Measurements from ENCODE around the gene TRAF3IP3. TPM values are rescaled to one million over a fixed set of nuclear protein-coding genes. Genes with fewer than 3 reads are reported as not detected.
A peak's percentile ranks its signal among the peaks of the same experiment; 100 is the strongest.

TRAF3IP3 gene
- total and polyA plus RNA-seq, 2 of the 13 experiments (the other 11 are each of a cell fraction or from before 2014, with no cell fraction given), result not detected

DNA sequence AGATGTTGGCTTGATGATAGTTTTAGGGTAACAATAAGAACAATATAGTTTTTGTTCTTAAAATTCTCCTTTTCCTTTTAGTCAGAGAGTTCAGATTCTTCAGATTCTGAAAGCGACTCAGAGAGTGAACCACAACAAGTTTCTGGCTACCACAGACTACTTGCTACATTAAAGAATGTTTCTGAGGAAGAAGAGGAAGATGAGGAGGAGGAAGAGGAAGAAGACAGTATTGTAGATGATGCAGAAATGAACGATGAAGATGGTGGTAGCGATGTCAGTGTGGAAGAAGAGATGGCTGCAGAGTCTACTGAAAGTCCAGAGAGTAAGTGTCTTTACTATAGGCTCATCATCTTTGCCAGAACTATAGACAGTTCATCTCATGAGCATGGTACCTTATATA, 74.9 kb downstream of the TRAF3IP3 start:
- no peak overlapping the region for H3K27ac ChIP-seq (ENCODE audit: extremely low read length, insufficient read depth, low read length)
- no peaks in the 10 kb centered on the region for H4K20me1 ChIP-seq (ENCODE audit: insufficient read depth, low read length)
- H3K27me3 ChIP-seq (ENCODE audit: control insufficient read depth in 1 of 2, insufficient read depth in 2 of 2, low read length in 2 of 2), result no peaks in the 10 kb centered on the region; a peak in 1 of 5 replicates
- no peak overlapping the region for H2AFZ ChIP-seq (ENCODE audit: low read length)
- no peak overlapping the region for H3K4me3 ChIP-seq (replicated peaks in 1 of 3; ENCODE audit: insufficient read depth in 1 of 3, low read depth in 2 of 3, low read length in 3 of 3)
- CTCF ChIA-PET (ENCODE audit: low intra/inter-chr PET ratio, low total read pairs), result no interaction called here
- TF ChIP-seq TMF1 (CRISPR knock-in tag; IDR thresholded peaks at IDR 0.05; ENCODE audit: low read depth), result no peak
- no peak for TF ChIP-seq ZNF225 (CRISPR knock-in tag; IDR thresholded peaks at IDR 0.05)
- no peak for TF ChIP-seq FOXP1 (IDR thresholded peaks at IDR 0.05)
- no peak for TF ChIP-seq FOXP1 (CRISPR knock-in tag; IDR thresholded peaks at IDR 0.05)
- TF ChIP-seq FOXM1 (CRISPR knock-in tag; IDR thresholded peaks at IDR 0.05), result no peak
- peaks cover 10 to 45% of the 10 kb centered on the region in 2 experiments for H3K36me3 ChIP-seq (replicated peaks in 1 of 2; ENCODE audit: control insufficient read depth in 1 of 2, insufficient read depth in 2 of 2, low read length in 2 of 2)
- no peak overlapping the region for H3K9ac ChIP-seq (ENCODE audit: insufficient read depth, low read depth, low read length)
- intact Hi-C loops (cut with micrococcal nuclease; ENCODE audit: unreplicated experiment), result no loop called here
- no peak for ATAC-seq
- no peak for DNase-seq (ENCODE audit: low spot score)
- H3K4me1 ChIP-seq (ENCODE audit: insufficient read depth, low read length), result peaks cover 30% of the 10 kb centered on the region
- BruUV-seq (replicated peaks), result no TSS peak
- WGBS (ENCODE audit: low lambda C conversion rate), result 97% methylated on average over 3 of the region's 3 CpGs
- POLR2A ChIA-PET, result no interaction called here
- FAIRE-seq, result no peak
- H3K9me3 ChIP-seq (ENCODE audit: low read length), result no peaks in the 10 kb centered on the region
- no peak overlapping the region for H3K4me2 ChIP-seq (ENCODE audit: low read depth, low read length)
- in situ Hi-C loops (cut with HindIII; ENCODE audit: extremely low pct_ligation_motif_present, low pct_unique_long_range_greater_than_20kb), result no loop called here
- H3K79me2 ChIP-seq (ENCODE audit: insufficient read depth, low read length), result peaks cover 6% of the 10 kb centered on the region

DNA sequence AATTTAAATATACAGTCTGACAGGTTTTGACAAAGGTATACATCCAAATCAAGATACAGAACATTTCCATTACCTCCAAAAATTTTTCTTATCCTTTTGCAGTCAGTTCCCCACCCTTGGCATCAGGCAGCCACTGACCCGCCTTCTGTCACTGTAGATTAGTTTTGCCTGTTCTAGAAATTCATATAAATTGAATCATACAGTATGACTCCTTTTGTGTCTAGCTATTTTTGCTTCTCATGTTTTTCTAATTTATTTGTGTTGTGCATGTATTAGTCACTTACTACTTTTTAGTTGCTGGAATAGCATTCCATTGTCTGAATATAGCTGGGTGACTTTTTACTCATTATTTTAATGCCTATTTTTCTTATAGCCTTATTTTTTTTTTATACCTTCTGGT, 75.8 kb downstream of the TRAF3IP3 start:
- Histone ChIP-seq H3K4me1 (ENCODE audit: insufficient read depth, low read length) (peaks cover 21% of the 10 kb centered on the region), H4K20me1 (ENCODE audit: insufficient read depth, low read length) (no peaks in the 10 kb centered on the region), H3K4me2 (ENCODE audit: low read depth, low read length) (no peak overlapping the region), H3K4me3 (replicated peaks in 1 of 3; ENCODE audit: insufficient read depth in 1 of 3, low read depth in 2 of 3, low read length in 3 of 3) (no peak overlapping the region), H3K36me3 (replicated peaks in 1 of 2; ENCODE audit: control insufficient read depth in 1 of 2, insufficient read depth in 2 of 2, low read length in 2 of 2) (peaks cover 15 to 53% of the 10 kb centered on the region in 2 experiments), H3K79me2 (ENCODE audit: insufficient read depth, low read length) (peaks cover 6% of the 10 kb centered on the region), H3K9me3 (ENCODE audit: low read length) (no peaks in the 10 kb centered on the region), H3K9ac (ENCODE audit: insufficient read depth, low read depth, low read length) (no peak overlapping the region), H2AFZ (ENCODE audit: low read length) (no peak overlapping the region), H3K27me3 (ENCODE audit: control insufficient read depth in 1 of 2, insufficient read depth in 2 of 2, low read length in 2 of 2) (no peaks in the 10 kb centered on the region; a peak in 1 of 5 replicates), H3K27ac (ENCODE audit: extremely low read length, insufficient read depth, low read length) (no peak overlapping the region)
- FAIRE-seq (no peak), ATAC-seq (no peak), DNase-seq (ENCODE audit: low spot score) (no peak)
- TF ChIP-seq ZNF274 (CRISPR knock-in tag; IDR thresholded peaks at IDR 0.05) (no peak), SNAI1 (CRISPR knock-in tag; IDR thresholded peaks at IDR 0.05; ENCODE audit: borderline replicate concordance) (no peak), RBFOX2 (IDR thresholded peaks at IDR 0.05; ENCODE audit: low read depth, low read length) (0 out of 2 replicates have a peak, but pooled peaks have one; percentile 29), ONECUT2 (CRISPR knock-in tag; IDR thresholded peaks at IDR 0.05) (no peak), MBD4 (IDR thresholded peaks at IDR 0.05; ENCODE audit: borderline replicate concordance, low read length) (no peak), ZNF264 (CRISPR knock-in tag; IDR thresholded peaks at IDR 0.05) (no peak), RXRA (CRISPR knock-in tag; IDR thresholded peaks at IDR 0.05) (no peak)
- TF ChIP-seq, protein P1, sequence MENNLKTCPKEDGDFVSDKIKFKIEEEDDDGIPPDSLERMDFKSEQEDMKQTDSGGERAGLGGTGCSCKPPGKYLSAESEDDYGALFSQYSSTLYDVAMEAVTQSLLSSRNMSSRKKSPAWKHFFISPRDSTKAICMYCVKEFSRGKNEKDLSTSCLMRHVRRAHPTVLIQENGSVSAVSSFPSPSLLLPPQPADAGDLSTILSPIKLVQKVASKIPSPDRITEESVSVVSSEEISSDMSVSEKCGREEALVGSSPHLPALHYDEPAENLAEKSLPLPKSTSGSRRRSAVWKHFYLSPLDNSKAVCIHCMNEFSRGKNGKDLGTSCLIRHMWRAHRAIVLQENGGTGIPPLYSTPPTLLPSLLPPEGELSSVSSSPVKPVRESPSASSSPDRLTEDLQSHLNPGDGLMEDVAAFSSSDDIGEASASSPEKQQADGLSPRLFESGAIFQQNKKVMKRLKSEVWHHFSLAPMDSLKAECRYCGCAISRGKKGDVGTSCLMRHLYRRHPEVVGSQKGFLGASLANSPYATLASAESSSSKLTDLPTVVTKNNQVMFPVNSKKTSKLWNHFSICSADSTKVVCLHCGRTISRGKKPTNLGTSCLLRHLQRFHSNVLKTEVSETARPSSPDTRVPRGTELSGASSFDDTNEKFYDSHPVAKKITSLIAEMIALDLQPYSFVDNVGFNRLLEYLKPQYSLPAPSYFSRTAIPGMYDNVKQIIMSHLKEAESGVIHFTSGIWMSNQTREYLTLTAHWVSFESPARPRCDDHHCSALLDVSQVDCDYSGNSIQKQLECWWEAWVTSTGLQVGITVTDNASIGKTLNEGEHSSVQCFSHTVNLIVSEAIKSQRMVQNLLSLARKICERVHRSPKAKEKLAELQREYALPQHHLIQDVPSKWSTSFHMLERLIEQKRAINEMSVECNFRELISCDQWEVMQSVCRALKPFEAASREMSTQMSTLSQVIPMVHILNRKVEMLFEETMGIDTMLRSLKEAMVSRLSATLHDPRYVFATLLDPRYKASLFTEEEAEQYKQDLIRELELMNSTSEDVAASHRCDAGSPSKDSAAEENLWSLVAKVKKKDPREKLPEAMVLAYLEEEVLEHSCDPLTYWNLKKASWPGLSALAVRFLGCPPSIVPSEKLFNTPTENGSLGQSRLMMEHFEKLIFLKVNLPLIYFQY (CRISPR knock-in tag; IDR thresholded peaks at IDR 0.05; ENCODE audit: borderline replicate concordance), result no peak
- ChIA-PET POLR2A (no interaction called here), CTCF (ENCODE audit: low intra/inter-chr PET ratio, low total read pairs) (no interaction called here)
- in situ Hi-C loops (cut with HindIII; ENCODE audit: extremely low pct_ligation_motif_present, low pct_unique_long_range_greater_than_20kb), result no loop called here
- BruUV-seq (replicated peaks), result no TSS peak
- WGBS (ENCODE audit: low lambda C conversion rate), result 100% methylated on average over 1 of the region's 1 CpG
- intact Hi-C loops (cut with micrococcal nuclease; ENCODE audit: unreplicated experiment), result no loop called here

Measured in HepG2 (cell line).